IMR-90 (cell line): ENCODE data around the gene DAZL. TPM values are rescaled to one million over a fixed set of nuclear protein-coding genes. Genes with fewer than 3 reads are reported as not detected.

Source experiments
- ATAC-seq: fragments of 200-7000 bp; cut with Tn5 transposase; 2 replicates; pipeline ENCODE4 v1.9.1; 2020; ENCODE audit warnings: low read depth, mild to moderate bottlenecking, moderate library complexity
- BruUV-seq: library from RNA; stranded (reverse); fragments of 400-500 nt; replicated peaks from 2 replicates; lab custom pipeline; 2021; lab: Mats Ljungman, UMichigan
- CTCF ChIA-PET: fragments of 300-600 bp; formaldehyde crosslinking; extraction: SDS; loops from one replicate; lab custom pipeline; 2021; ENCODE audit warnings: antibody characterized with exemption; lab: Yijun Ruan, JAX
- POLR2A ChIA-PET: fragments of 300-600 bp; sonication (Branson Sonifier 250); formaldehyde crosslinking; loops from one replicate; lab custom pipeline; 2022; ENCODE audit warnings: antibody characterized with exemption; ENCODE audit not compliant: unreplicated experiment; lab: Charles Lee
- DNase-seq: peaks from one replicate; pipeline ENCODE4 v3.0.0; 2013
- H2AFZ ChIP-seq: replicated peaks from 2 replicates; pipeline ENCODE3; 2013; ENCODE audit warnings: low read length, mild to moderate bottlenecking; ENCODE audit not compliant: poor library complexity
- H2AK5ac ChIP-seq: 2 replicates; pipeline ENCODE4 v1.6.1; 2013; ENCODE audit warnings: low read depth, low read length, inconsistent platforms
- H2AK9ac ChIP-seq: replicated peaks from 2 replicates; pipeline ENCODE3; 2013; ENCODE audit warnings: mild to moderate bottlenecking, low read depth, low read length, moderate library complexity; ENCODE audit not compliant: poor library complexity
- H2BK120ac ChIP-seq: 2 replicates; pipeline ENCODE4 v1.6.1; 2013; ENCODE audit warnings: low read depth, low read length, inconsistent platforms
- H2BK15ac ChIP-seq: 3 replicates; pipeline ENCODE4 v1.6.1; 2013; ENCODE audit warnings: low read depth, low read length, inconsistent platforms
- H2BK20ac ChIP-seq: 2 replicates; pipeline ENCODE4 v1.6.1; 2013; ENCODE audit warnings: low read depth, mild to moderate bottlenecking, inconsistent platforms, low read length, moderate library complexity
- H2BK5ac ChIP-seq: 2 replicates; pipeline ENCODE4 v1.6.1; 2013; ENCODE audit warnings: mild to moderate bottlenecking, low read depth, low read length, inconsistent platforms; ENCODE audit not compliant: poor library complexity, severe bottlenecking
- H3K14ac ChIP-seq: replicated peaks from 2 replicates; pipeline ENCODE4 v1.6.1; 2013; ENCODE audit warnings: low read depth, low read length, inconsistent platforms
- H3K18ac ChIP-seq: 2 replicates; pipeline ENCODE4 v1.6.1; 2013; ENCODE audit warnings: low read depth, low read length, control low read depth
- H3K23ac ChIP-seq: 2 replicates; pipeline ENCODE4 v1.6.1; 2013; ENCODE audit warnings: low read depth, low read length, inconsistent platforms
- H3K27ac ChIP-seq: 2 replicates; pipeline ENCODE4 v1.5.1; 2013; ENCODE audit warnings: mild to moderate bottlenecking, control low read depth, low read length; ENCODE audit not compliant: insufficient read depth
- H3K27me3 ChIP-seq: 2 replicates; pipeline ENCODE4 v1.6.1; 2013; ENCODE audit warnings: low read length; ENCODE audit not compliant: control insufficient read depth, insufficient read depth
- H3K36me3 ChIP-seq: 2 replicates; pipeline ENCODE4 v1.6.1; 2013; ENCODE audit warnings: low read length, mixed read lengths; ENCODE audit not compliant: control insufficient read depth, insufficient read depth
- H3K4ac ChIP-seq: 2 replicates; pipeline ENCODE4 v1.6.1; 2013; ENCODE audit warnings: low read depth, low read length, inconsistent platforms
- H3K4me1 ChIP-seq: 2 replicates; pipeline ENCODE4 v1.6.1; 2013; ENCODE audit warnings: low read length, mixed read lengths; ENCODE audit not compliant: control insufficient read depth, insufficient read depth
- H3K4me2 ChIP-seq: 2 replicates; pipeline ENCODE4 v1.6.1; 2013; ENCODE audit warnings: low read depth, mild to moderate bottlenecking, control low read depth, low read length, moderate library complexity
- H3K4me3 ChIP-seq: 2 replicates; pipeline ENCODE4 v1.5.1; 2013; ENCODE audit warnings: low read depth, mild to moderate bottlenecking, control low read depth, low read length, moderate library complexity; ENCODE audit not compliant: insufficient read depth
- H3K56ac ChIP-seq: 2 replicates; pipeline ENCODE4 v1.6.1; 2013; ENCODE audit warnings: low read length, inconsistent platforms; ENCODE audit not compliant: insufficient read depth; ENCODE audit errors: extremely low read depth
- H3K79me1 ChIP-seq, 2 experiments: 2 replicates each; pipeline ENCODE4 v1.6.1; 2013; ENCODE audit warnings: low read length in 2 of 2, inconsistent platforms in 1 of 2, low read depth in 1 of 2
- H3K9ac ChIP-seq: 2 replicates; pipeline ENCODE4 v1.6.1; 2013; ENCODE audit warnings: low read depth, low read length, control low read depth
- H3K9me1 ChIP-seq: 2 replicates; pipeline ENCODE4 v1.6.1; 2013; ENCODE audit warnings: low read length, inconsistent platforms; ENCODE audit not compliant: insufficient read depth
- H3K9me3 ChIP-seq: 2 replicates; pipeline ENCODE4 v1.6.1; 2013; ENCODE audit warnings: low read length; ENCODE audit not compliant: control insufficient read depth, insufficient read depth
- H4K20me1 ChIP-seq: 2 replicates; pipeline ENCODE4 v1.6.1; 2013; ENCODE audit warnings: low read length, inconsistent platforms; ENCODE audit not compliant: insufficient read depth
- H4K5ac ChIP-seq: 2 replicates; pipeline ENCODE4 v1.6.1; 2013; ENCODE audit warnings: mild to moderate bottlenecking, low read depth, low read length, control low read depth
- H4K8ac ChIP-seq, 2 experiments: 2 replicates each; pipeline ENCODE4 v1.6.1; 2013; ENCODE audit warnings: low read depth in 2 of 2, low read length in 2 of 2, control low read depth in 1 of 2, inconsistent platforms in 1 of 2
- H4K91ac ChIP-seq: 2 replicates; pipeline ENCODE4 v1.6.1; 2013; ENCODE audit warnings: low read depth, low read length, inconsistent platforms; ENCODE audit not compliant: insufficient read depth
- CHD1 ChIP-seq: IDR thresholded peaks from 2 replicates; pipeline ENCODE4 v1.6.1; 2012; ENCODE audit warnings: low read depth, low read length, improper control_type of control experiment
- CTCF ChIP-seq: conservative IDR thresholded peaks from 2 replicates; pipeline ENCODE4 v1.5.1; 2012; ENCODE audit warnings: mild to moderate bottlenecking, low read depth, low read length, improper control_type of control experiment
- ELK1 ChIP-seq: fragments of 150-350 bp; IDR thresholded peaks from 2 replicates; pipeline ENCODE4 v1.6.1; 2016; ENCODE audit warnings: low read depth, mild to moderate bottlenecking, low read length, moderate library complexity, borderline replicate concordance
- MXI1 ChIP-seq: IDR thresholded peaks from 2 replicates; pipeline ENCODE4 v1.6.1; 2012; ENCODE audit warnings: low read depth, mild to moderate bottlenecking, low read length, moderate library complexity, borderline replicate concordance
- NFE2L2 ChIP-seq: fragments of 150-350 bp; IDR thresholded peaks from 2 replicates; pipeline ENCODE4 v1.6.1; 2016; ENCODE audit warnings: low read depth, mild to moderate bottlenecking, low read length
- RAD21 ChIP-seq: IDR thresholded peaks from 2 replicates; pipeline ENCODE4 v1.6.1; 2012; ENCODE audit warnings: low read length, improper control_type of control experiment
- USF2 ChIP-seq: fragments of 150-350 bp; IDR thresholded peaks from 2 replicates; pipeline ENCODE4 v1.6.1; 2017; ENCODE audit warnings: mild to moderate bottlenecking, antibody characterized with exemption, low read length, low read depth
- WGBS, 2 experiments: methylation state at CpG; one replicate each; pipeline versions ENCODE4 v1.1.5 to v1.1.7; 2013; ENCODE audit warnings: missing lambda C conversion rate in 2 of 2; ENCODE audit not compliant: insufficient read length in 1 of 2; ENCODE audit errors: extremely low coverage in 2 of 2; 5-methylcytosine and 5-hydroxymethylcytosine counted together
- dilution Hi-C: fragments of 300-500 bp; cut with HindIII; formaldehyde crosslinking; loops from one replicate; pipeline ENCODE4 v1.14.3; 2018; ENCODE audit warnings: low sequenced_read_pairs; ENCODE audit not compliant: unreplicated experiment
- in situ Hi-C: fragments of 300-500 bp; cut with MboI; formaldehyde crosslinking; loops from 3 replicates; pipeline ENCODE4 v1.14.3; 2019; ENCODE audit warnings: low sequenced_read_pairs, inconsistent platforms, mixed read lengths
- intact Hi-C: fragments of 100-400 bp; cut with micrococcal nuclease; formaldehyde crosslinking; loops from 2 replicates; pipeline ENCODE4 v1.10.0; 2022
- polyA plus RNA-seq, 3 experiments: library from polyadenylated mRNA; depleted of rRNA; stranded (reverse); fragments of >200 nt; gene quantifications; 2 replicates each; pipeline ENCODE4 v1.2.3, GENCODE V29; 2012; ENCODE audit warnings: low replicate concordance in 1 of 3
- total RNA-seq: library from RNA; depleted of rRNA; stranded (reverse); fragments of >200 nt; gene quantifications from 2 replicates; pipeline ENCODE4 v1.2.3, GENCODE V29; 2012

DAZL gene
- total and polyA plus RNA-seq, 2 of the 4 experiments (the other 2 are of a cell fraction), result not detected

GRCh38 chr3:16614033-16615031, 9.1 kb upstream of the DAZL start:
- Histone ChIP-seq H2BK120ac (no peak overlapping the region), H2AK9ac (no peak overlapping the region), H3K9ac (no peak overlapping the region), H3K23ac (no peak overlapping the region), H3K18ac (no peak overlapping the region), H2BK20ac (no peak overlapping the region), H4K91ac (no peak overlapping the region), H3K4me3 (no peak overlapping the region), H4K8ac (no peak overlapping the region), H3K56ac (no peak overlapping the region), H2AK5ac (no peak overlapping the region), H4K20me1 (no peaks in the 10 kb centered on the region), H3K14ac (no peak overlapping the region), H3K79me1 (no peaks in the 10 kb centered on the region), H2BK5ac (no peak overlapping the region), H2BK15ac (no peak overlapping the region), H3K4ac (no peak overlapping the region), H3K4me2 (no peak overlapping the region), H4K5ac (no peak overlapping the region), H3K27ac (no peak overlapping the region), H3K9me1 (no peaks in the 10 kb centered on the region), H3K27me3 (no peaks in the 10 kb centered on the region; the same call in 1 of the 2 replicates), H3K4me1 (no peaks in the 10 kb centered on the region), H2AFZ (no peak overlapping the region), H3K9me3 (no peaks in the 10 kb centered on the region), H3K36me3 (no peaks in the 10 kb centered on the region)
- ChIA-PET CTCF (interaction anchor here (0.6 kb wide), 1 partner anchor 383 kb away, joined by 4 read pairs; no protein-coding TSS in a partner anchor), POLR2A (no interaction called here)
- intact Hi-C loops (no loop called here), in situ Hi-C loops (no loop called here), dilution Hi-C loops (loop anchor here (25.0 kb wide), 1 partner anchor 573 kb away; no protein-coding TSS in a partner anchor)
- DNase-seq (no peak), ATAC-seq (no peak)
- TF ChIP-seq MXI1 (no peak), CTCF (no peak), USF2 (no peak), CHD1 (no peak), RAD21 (no peak), NFE2L2 (no peak), ELK1 (no peak)
- no CpG with 5 or more reads among the region's 6 CpGs for WGBS, 2 experiments
- BruUV-seq, result no TSS peak
